AG09309 (cell line): Measurements from ENCODE around the gene UBB.

Experiments
- DNase-seq: peaks from one replicate; pipeline ENCODE4 v3.0.0-alpha.2; 2010; ENCODE audit warnings: low read depth
- H3K4me3 ChIP-seq: 2 replicates; pipeline ENCODE4 v1.5.1; 2011; ENCODE audit warnings: mild to moderate bottlenecking, low read depth, low read length, moderate library complexity; ENCODE audit not compliant: control insufficient read depth
- CTCF ChIP-seq: IDR thresholded peaks from 2 replicates; pipeline ENCODE4 v1.5.1; 2011; ENCODE audit warnings: mild to moderate bottlenecking, low read depth, low read length, inconsistent platforms; ENCODE audit not compliant: insufficient read depth, control insufficient read depth; ENCODE audit errors: missing control alignments

UBB gene

DNA sequence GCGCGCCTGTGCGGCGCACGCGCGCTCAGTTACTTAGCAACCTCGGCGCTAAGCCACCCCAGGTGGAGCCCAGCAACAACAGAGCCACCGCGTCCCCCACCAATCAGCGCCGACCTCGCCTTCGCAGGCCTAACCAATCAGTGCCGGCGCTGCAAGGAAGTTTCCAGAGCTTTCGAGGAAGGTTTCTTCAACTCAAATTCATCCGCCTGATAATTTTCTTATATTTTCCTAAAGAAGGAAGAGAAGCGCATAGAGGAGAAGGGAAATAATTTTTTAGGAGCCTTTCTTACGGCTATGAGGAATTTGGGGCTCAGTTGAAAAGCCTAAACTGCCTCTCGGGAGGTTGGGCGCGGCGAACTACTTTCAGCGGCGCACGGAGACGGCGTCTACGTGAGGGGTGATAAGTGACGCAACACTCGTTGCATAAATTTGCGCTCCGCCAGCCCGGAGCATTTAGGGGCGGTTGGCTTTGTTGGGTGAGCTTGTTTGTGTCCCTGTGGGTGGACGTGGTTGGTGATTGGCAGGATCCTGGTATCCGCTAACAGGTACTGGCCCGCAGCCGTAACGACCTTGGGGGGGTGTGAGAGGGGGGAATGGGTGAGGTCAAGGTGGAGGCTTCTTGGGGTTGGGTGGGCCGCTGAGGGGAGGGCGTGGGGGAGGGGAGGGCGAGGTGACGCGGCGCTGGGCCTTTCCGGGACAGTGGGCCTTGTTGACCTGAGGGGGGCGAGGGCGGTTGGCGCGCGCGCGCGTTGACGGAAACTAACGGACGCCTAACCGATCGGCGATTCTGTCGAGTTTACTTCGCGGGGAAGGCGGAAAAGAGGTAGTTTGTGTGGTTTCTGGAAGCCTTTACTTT is at the start of gene UBB:
Gene UBB, plus strand, starts transcription at position 452 of the 856 bp plus-strand sequence. CDS start 817 bp downstream, outside the sequence.
- TF ChIP-seq CTCF, result no peak
- peak within 1 kb of the TSS; percentile 63 for H3K4me3 ChIP-seq
- peak; percentile 96 for DNase-seq

GRCh38 chr17:16338391-16338790 is 42.5 kb upstream of the UBB start:
- no peak for DNase-seq
- no peak overlapping the region for H3K4me3 ChIP-seq
- TF ChIP-seq CTCF, result no peak

- no peak for TF ChIP-seq CTCF
- DNase-seq, result no peak
- no peak overlapping the region for H3K4me3 ChIP-seq
Observed at GRCh38 chr17:16339402-16339801, 41.5 kb upstream of the UBB start.

- no peak overlapping the region for H3K4me3 ChIP-seq
- no peak for DNase-seq
- no peak for TF ChIP-seq CTCF
Observed at GRCh38 chr17:16339959-16340358, 40.9 kb upstream of the UBB start.

DNA sequence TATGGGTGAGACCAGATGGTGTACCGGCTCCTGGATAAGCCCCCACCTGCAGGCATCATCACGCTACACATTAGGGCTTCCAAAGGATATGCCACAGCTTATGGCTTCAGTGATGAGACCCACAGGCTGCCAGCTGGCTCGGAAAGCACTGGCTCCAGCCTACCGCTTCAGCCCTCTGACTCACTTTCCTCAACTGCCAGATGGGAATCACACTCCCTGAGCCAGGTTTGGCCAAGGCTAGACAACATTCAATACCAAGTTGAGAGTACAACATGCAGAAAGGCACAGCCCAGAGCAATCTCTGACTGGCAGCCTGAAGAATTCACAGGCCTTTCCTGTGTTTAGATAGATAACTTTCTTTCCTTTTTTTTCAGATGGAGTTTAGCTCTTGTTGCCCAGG is 37.9 kb upstream of the UBB start:
- no peak for TF ChIP-seq CTCF
- DNase-seq, result no peak
- no peak overlapping the region for H3K4me3 ChIP-seq

DNA sequence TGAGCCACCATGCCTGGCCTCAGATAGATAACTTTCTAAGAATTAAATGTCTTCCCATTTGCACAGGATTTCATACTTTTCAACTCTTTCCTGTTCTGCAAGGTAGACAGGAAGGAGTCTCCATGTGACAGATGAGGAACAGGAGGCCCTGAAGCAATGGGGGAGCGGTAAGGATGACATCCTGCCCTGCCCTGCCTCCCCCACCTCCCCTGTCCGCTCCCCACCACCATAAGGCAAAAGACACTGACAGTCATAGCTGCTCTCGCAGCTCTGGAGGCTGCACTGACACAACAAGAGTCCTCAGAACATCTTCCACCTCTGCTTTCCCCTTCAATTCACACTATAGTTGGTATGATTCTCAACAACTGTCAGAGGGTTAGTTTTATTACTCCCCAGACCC is 37.3 kb upstream of the UBB start:
- H3K4me3 ChIP-seq, result no peak overlapping the region
- no peak for TF ChIP-seq CTCF
- DNase-seq, result no peak
